Activated CD8-positive, alpha-beta T cell treated with anti-CD3 and anti-CD28 coated beads for 36 hours (primary cell): ENCODE measurements around the gene GPR176. TPM values are rescaled to one million over a fixed set of nuclear protein-coding genes. Genes with fewer than 3 reads are reported as not detected.

Experiments
- ATAC-seq: fragments of 200-7000 bp; cut with Tn5 transposase; one replicate; pipeline ENCODE4 v1.10.0; 2021; ENCODE audit warnings: mild to moderate bottlenecking, moderate library complexity
- CTCF ChIA-PET: fragments of 350-600 bp; sonication (Branson Sonifier 250); formaldehyde crosslinking; loops from one replicate; lab custom pipeline; 2021; ENCODE audit warnings: antibody characterized with exemption; lab: Charles Lee
- POLR2A ChIA-PET: fragments of 350-600 bp; sonication (Branson Sonifier 250); formaldehyde crosslinking; loops from one replicate; lab custom pipeline; 2021; ENCODE audit warnings: antibody characterized with exemption; lab: Charles Lee
- DNase-seq: peaks from one replicate; pipeline ENCODE4 v3.0.0-alpha.2; 2020
- H3K27ac Mint-ChIP-seq: one replicate; pipeline ENCODE4 v1.8.0; 2021; ENCODE audit warnings: mild to moderate bottlenecking, mixed read lengths
- H3K27me3 Mint-ChIP-seq: one replicate; pipeline ENCODE4 v1.8.0; 2021; ENCODE audit warnings: mixed read lengths
- H3K36me3 Mint-ChIP-seq: one replicate; pipeline ENCODE4 v1.8.0; 2021; ENCODE audit warnings: low read depth, mixed read lengths
- H3K4me1 Mint-ChIP-seq: one replicate; pipeline ENCODE4 v1.8.0; 2021; ENCODE audit warnings: low read depth, mixed read lengths
- H3K4me3 Mint-ChIP-seq: one replicate; pipeline ENCODE4 v1.8.0; 2021; ENCODE audit warnings: mild to moderate bottlenecking, moderate library complexity, mixed read lengths
- H3K9me3 Mint-ChIP-seq: one replicate; pipeline ENCODE4 v1.8.0; 2021; ENCODE audit warnings: mixed read lengths
- intact Hi-C: fragments of 100-400 bp; cut with micrococcal nuclease; formaldehyde crosslinking; loops from one replicate; pipeline ENCODE4 v1.10.0; 2022
- total RNA-seq, 2 experiments: library from RNA; stranded (reverse); gene quantifications; one replicate each; pipeline ENCODE4 v1.2.3, GENCODE V29; 2021
- TF ChIP-seq, protein P1 (sequence below): fragments of 200-600 bp; IDR thresholded peaks from one replicate; pipeline ENCODE4 v1.8.0; 2022; ENCODE audit warnings: antibody characterized with exemption, mild to moderate bottlenecking

GPR176 gene
- total RNA-seq, 2 experiments from 2014 or later, result 0.13 to 0.16 TPM

- peak; percentile 12 for DNase-seq
- intact Hi-C loops, result no loop called here
- Mint-ChIP-seq H3K4me3 (no peak overlapping the region), H3K4me1 (peaks cover 10% of the 10 kb centered on the region), H3K36me3 (peaks cover 33% of the 10 kb centered on the region), H3K27ac (no peak overlapping the region), H3K9me3 (no peaks in the 10 kb centered on the region), H3K27me3 (no peaks in the 10 kb centered on the region)
- POLR2A ChIA-PET, result no interaction called here
- no peak for ATAC-seq
- TF ChIP-seq, protein P1, sequence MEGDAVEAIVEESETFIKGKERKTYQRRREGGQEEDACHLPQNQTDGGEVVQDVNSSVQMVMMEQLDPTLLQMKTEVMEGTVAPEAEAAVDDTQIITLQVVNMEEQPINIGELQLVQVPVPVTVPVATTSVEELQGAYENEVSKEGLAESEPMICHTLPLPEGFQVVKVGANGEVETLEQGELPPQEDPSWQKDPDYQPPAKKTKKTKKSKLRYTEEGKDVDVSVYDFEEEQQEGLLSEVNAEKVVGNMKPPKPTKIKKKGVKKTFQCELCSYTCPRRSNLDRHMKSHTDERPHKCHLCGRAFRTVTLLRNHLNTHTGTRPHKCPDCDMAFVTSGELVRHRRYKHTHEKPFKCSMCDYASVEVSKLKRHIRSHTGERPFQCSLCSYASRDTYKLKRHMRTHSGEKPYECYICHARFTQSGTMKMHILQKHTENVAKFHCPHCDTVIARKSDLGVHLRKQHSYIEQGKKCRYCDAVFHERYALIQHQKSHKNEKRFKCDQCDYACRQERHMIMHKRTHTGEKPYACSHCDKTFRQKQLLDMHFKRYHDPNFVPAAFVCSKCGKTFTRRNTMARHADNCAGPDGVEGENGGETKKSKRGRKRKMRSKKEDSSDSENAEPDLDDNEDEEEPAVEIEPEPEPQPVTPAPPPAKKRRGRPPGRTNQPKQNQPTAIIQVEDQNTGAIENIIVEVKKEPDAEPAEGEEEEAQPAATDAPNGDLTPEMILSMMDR, result no peak
- CTCF ChIA-PET, result no interaction called here
These were observed 26.8 kb upstream of the GPR176 start for GRCh38 chr15:39946862-39947261.

- intact Hi-C loops, result no loop called here
- H3K27me3 Mint-ChIP-seq, result no peaks in the 10 kb centered on the region
These were observed 24.7 kb upstream of the GPR176 start for GRCh38 chr15:39944726-39945125.

GRCh38 chr15:39942753-39943150 lies 22.7 kb upstream of the GPR176 start:
- no peak for DNase-seq
- no peak overlapping the region for H3K27ac Mint-ChIP-seq
- no peak overlapping the region for H3K4me3 Mint-ChIP-seq
- H3K27me3 Mint-ChIP-seq, result no peaks in the 10 kb centered on the region
- CTCF ChIA-PET, result interaction anchor here (1.1 kb wide), 1 partner anchor 26 kb away, joined by 3 read pairs; no protein-coding TSS in a partner anchor
- TF ChIP-seq, protein P1, result no peak
- intact Hi-C loops, result no loop called here
- H3K36me3 Mint-ChIP-seq, result peaks cover 31% of the 10 kb centered on the region
- ATAC-seq, result no peak
- no peaks in the 10 kb centered on the region for H3K9me3 Mint-ChIP-seq
- POLR2A ChIA-PET, result no interaction called here
- peaks cover 9% of the 10 kb centered on the region for H3K4me1 Mint-ChIP-seq

More at GRCh38 chr15:39944726-39945125, 24.7 kb upstream of the GPR176 start:
- H3K9me3 Mint-ChIP-seq, result no peaks in the 10 kb centered on the region
- no peak overlapping the region for H3K27ac Mint-ChIP-seq
- ChIA-PET CTCF (no interaction called here), POLR2A (no interaction called here)
- peaks cover 10% of the 10 kb centered on the region for H3K4me1 Mint-ChIP-seq
- TF ChIP-seq, protein P1, result no peak
- H3K36me3 Mint-ChIP-seq, result peaks cover 30% of the 10 kb centered on the region
- no peak overlapping the region for H3K4me3 Mint-ChIP-seq
- ATAC-seq (no peak), DNase-seq (no peak)

DNA sequence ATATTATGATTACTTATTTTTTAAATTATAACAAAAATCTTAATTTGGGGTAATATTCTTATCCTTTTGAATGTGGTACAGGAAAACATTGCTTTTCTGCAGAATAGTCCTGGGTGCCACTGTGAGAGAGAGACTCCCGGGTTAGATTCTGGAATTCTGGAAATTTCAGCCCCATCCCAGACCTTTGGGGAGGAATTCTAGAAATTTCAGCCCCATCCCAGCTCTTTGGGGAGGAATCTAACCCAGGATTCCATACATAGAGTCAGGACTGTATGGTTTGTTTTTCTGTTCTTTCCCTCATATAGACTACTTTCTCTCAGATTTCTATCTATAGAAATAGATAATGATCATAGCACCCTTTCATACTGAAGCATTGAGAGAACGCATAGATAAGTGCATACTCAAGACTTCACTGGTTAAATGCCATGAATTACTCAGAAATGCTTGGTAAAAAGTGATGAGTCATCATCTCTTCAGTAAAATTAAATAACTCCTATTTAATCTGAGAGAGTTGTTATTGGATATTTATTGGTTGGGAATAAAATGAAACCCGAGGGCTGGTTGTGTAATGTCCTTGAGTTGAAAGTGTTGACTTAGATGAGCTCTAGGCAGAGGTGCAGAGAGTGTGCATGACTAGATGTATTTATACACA lies 22.2 kb upstream of the GPR176 start:
- no peak overlapping the region for H3K27ac Mint-ChIP-seq
- no peak overlapping the region for H3K4me3 Mint-ChIP-seq
- ATAC-seq (no peak), DNase-seq (no peak)
- POLR2A ChIA-PET, result no interaction called here
- TF ChIP-seq, protein P1, result no peak
- intact Hi-C loops, result no loop called here
- peaks cover 31% of the 10 kb centered on the region for H3K36me3 Mint-ChIP-seq
- H3K4me1 Mint-ChIP-seq, result peaks cover 6% of the 10 kb centered on the region
- CTCF ChIA-PET, result interaction anchor here (1.1 kb wide), 1 partner anchor 26 kb away, joined by 3 read pairs; no protein-coding TSS in a partner anchor
- H3K27me3 Mint-ChIP-seq, result no peaks in the 10 kb centered on the region
- no peaks in the 10 kb centered on the region for H3K9me3 Mint-ChIP-seq
